Chondrocyte (in vitro differentiated cells): ENCODE measurements around the gene ARID3C. TPM values are rescaled to one million over a fixed set of nuclear protein-coding genes. Genes with fewer than 3 reads are reported as not detected.

ENCODE experiments used
- DNase-seq: peaks from one replicate; pipeline ENCODE4 v3.0.0; 2021; ENCODE audit warnings: mixed read lengths, low spot score
- H3K27ac Mint-ChIP-seq: one replicate; pipeline ENCODE4 v1.8.0; 2021; ENCODE audit warnings: mild to moderate bottlenecking, moderate library complexity, mixed read lengths; ENCODE audit not compliant: unreplicated experiment
- H3K27me3 Mint-ChIP-seq: 2 replicates; pipeline ENCODE4 v1.8.0; 2021; ENCODE audit warnings: low read depth, mixed read lengths
- H3K36me3 Mint-ChIP-seq: 2 replicates; pipeline ENCODE4 v1.8.0; 2021; ENCODE audit warnings: low read depth, mixed read lengths
- H3K4me1 Mint-ChIP-seq: 2 replicates; pipeline ENCODE4 v1.8.0; 2021; ENCODE audit warnings: low read depth, mild to moderate bottlenecking, mixed read lengths
- H3K4me3 Mint-ChIP-seq: one replicate; pipeline ENCODE4 v1.8.0; 2021; ENCODE audit warnings: mild to moderate bottlenecking, moderate library complexity, mixed read lengths; ENCODE audit not compliant: unreplicated experiment
- H3K9me3 Mint-ChIP-seq: 2 replicates; pipeline ENCODE4 v1.8.0; 2021; ENCODE audit warnings: low read depth, mixed read lengths
- total RNA-seq: library from RNA; stranded (reverse); gene quantifications from 3 replicates; pipeline ENCODE4 v1.2.1, GENCODE V29; 2021
- TF ChIP-seq, protein P1 (sequence below): fragments of 200-600 bp; sonication (generic); IDR thresholded peaks from 2 replicates; pipeline ENCODE4 v1.5.0; 2021; ENCODE audit warnings: antibody characterized with exemption, mild to moderate bottlenecking, moderate library complexity

Gene ARID3C
- total RNA-seq, 1 donor from 2014 or later: 0.20 TPM

DNA sequence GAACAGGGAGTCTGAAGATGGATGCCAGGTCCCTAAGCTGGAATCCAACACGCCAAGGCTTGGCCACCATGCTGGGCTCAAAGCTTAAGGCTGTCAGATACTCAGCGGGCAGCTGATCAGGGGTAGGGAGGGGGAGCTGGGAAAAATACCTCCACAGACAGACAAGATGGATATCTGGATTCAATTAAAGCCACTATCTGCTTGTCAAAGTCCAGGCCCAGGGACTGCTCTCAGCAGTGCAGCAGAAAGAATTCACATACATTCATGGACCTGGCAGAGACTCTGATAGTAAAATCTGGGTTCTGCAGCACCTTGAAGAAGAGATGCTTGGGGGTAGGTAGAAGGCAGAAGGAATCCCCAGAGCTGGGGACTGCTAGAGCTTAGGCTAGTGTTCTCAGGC is 13.7 kb downstream of the ARID3C start:
- TF ChIP-seq, protein P1, sequence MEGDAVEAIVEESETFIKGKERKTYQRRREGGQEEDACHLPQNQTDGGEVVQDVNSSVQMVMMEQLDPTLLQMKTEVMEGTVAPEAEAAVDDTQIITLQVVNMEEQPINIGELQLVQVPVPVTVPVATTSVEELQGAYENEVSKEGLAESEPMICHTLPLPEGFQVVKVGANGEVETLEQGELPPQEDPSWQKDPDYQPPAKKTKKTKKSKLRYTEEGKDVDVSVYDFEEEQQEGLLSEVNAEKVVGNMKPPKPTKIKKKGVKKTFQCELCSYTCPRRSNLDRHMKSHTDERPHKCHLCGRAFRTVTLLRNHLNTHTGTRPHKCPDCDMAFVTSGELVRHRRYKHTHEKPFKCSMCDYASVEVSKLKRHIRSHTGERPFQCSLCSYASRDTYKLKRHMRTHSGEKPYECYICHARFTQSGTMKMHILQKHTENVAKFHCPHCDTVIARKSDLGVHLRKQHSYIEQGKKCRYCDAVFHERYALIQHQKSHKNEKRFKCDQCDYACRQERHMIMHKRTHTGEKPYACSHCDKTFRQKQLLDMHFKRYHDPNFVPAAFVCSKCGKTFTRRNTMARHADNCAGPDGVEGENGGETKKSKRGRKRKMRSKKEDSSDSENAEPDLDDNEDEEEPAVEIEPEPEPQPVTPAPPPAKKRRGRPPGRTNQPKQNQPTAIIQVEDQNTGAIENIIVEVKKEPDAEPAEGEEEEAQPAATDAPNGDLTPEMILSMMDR: no peak
- Mint-ChIP-seq H3K27ac (no peak overlapping the region), H3K9me3 (no peaks in the 10 kb centered on the region), H3K36me3 (peaks cover 8% of the 10 kb centered on the region), H3K27me3 (no peaks in the 10 kb centered on the region), H3K4me1 (peaks cover 34% of the 10 kb centered on the region), H3K4me3 (no peak overlapping the region)
- no peak for DNase-seq

DNA sequence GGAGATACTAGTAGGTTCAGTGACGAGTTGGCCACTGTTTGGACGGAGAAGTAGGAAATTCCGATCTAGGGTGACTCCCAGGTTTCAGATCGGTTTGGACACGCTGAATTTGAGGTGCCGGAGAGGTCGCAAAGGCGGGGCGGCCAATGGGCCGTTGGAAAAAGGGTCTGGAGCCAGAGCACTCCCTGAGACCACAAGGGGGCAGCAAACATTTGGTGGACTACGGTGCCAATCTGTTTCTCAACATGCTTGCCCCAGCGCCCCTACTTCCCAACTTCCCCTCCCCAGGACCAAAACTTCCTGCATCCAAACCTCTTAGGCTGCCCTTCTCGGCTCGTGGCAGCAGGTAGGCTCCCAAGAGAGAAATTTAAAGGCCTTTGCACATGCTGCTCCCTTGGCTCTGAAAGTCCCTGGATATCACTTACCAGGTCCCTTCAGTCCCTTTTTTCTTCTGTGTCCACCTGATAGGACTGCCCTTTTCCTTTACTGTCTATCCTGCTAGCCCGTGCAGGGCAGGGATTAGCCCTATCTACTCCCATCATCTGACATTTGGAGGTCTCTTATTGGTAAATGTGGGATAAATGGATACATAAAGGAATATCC is 16.0 kb downstream of the ARID3C start:
- peaks cover 19% of the 10 kb centered on the region for H3K4me1 Mint-ChIP-seq
- DNase-seq: no peak
- H3K9me3 Mint-ChIP-seq: no peaks in the 10 kb centered on the region
- H3K27me3 Mint-ChIP-seq: no peaks in the 10 kb centered on the region
- TF ChIP-seq, protein P1: peak; percentile 92
- peaks cover 8% of the 10 kb centered on the region for H3K36me3 Mint-ChIP-seq
- peak overlapping the region; percentile 87 for H3K27ac Mint-ChIP-seq
- H3K4me3 Mint-ChIP-seq: peak overlapping the region; percentile 75

DNA sequence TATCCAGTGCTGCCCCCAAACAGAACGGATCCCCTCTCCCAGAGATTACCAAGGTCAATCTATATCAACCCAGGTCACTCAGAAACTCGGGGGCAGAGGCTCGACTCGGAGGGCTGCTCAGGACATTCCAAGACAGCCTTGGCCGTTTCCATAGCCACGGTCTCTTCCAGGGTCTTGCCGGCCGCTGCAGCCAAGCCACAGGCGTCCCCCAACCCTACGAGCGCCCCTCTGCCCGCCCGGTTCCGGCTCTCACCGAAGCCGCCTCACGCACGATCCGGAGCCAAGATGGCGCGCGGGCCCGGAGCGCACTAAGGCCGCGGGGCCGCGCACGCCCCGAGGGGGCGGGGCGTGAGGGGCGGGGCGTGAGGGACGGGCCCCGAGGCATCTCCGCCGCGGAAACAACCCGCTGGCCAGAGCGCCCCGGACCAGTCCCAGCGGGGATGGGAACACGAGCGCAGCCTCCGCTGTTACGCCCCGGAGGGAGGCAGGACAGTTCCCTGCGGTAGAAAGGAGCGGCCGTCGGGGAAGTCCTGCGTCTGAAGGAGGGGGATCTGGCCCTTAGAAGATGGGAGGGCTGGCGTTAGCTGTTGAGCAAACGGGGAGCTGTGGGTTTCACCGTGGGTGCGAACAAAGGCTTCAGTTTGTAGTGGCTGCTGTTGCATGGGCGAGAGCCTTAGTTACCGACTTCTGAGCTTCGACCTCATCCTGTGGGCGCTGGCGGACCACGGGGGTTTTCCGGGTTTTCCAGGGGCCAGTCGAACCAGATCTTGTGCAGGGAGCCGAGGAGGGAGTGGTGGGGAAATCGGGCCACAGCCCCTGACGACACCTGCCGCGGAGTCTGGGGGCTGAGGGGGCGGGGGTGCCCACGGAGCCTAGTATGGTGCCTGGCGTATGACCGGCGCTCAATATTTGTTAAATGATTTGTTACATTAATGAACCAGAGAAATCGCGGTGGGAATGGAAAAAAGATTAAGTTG is 16.8 kb downstream of the ARID3C start, which contains the start of gene RPP25L:
Gene RPP25L (minus strand): TSS at position 287 of the 977 bp plus-strand sequence. CDS start 801 bp downstream, outside the sequence.
- no peaks in the 10 kb centered on the region for H3K27me3 Mint-ChIP-seq
- peaks cover 19% of the 10 kb centered on the region for H3K4me1 Mint-ChIP-seq
- TF ChIP-seq, protein P1: no peak
- H3K4me3 Mint-ChIP-seq: peak within 1 kb of the TSS; percentile 75
- peaks cover 5% of the 10 kb centered on the region for H3K36me3 Mint-ChIP-seq
- no peaks in the 10 kb centered on the region for H3K9me3 Mint-ChIP-seq
- peak within 1 kb of the TSS; percentile 87 for H3K27ac Mint-ChIP-seq
- DNase-seq: no peak

DNA sequence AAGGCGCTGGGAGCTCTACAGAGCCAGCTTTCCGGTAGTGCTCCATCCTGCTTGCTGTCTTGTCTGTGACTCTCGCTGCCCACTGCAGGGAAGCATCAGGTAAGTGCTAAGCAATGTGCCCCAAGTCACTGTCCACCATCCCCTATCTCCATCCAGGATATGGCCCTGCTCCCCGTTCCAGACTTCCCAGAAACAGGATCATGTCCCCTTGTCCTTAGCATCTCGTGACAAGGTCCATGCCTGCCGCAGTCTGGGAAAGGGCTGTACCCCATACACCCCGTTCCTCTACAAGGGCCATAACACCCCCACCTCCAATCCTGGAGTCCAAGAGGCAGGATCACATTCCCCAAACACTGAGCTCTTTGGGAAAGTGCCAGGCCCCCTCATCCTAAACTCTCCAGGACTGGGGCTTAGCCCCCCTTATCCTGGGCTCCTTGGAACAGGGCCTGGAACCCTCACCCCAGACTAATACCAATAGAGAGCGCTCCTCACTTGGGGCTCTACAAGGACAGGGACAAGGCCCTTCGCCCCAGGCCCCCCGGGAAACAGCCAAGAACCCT is 17.5 kb downstream of the ARID3C start:
- no peaks in the 10 kb centered on the region for H3K9me3 Mint-ChIP-seq
- peaks cover 2% of the 10 kb centered on the region for H3K36me3 Mint-ChIP-seq
- H3K27me3 Mint-ChIP-seq: no peaks in the 10 kb centered on the region
- peak overlapping the region; percentile 58 for H3K27ac Mint-ChIP-seq
- H3K4me3 Mint-ChIP-seq: peak overlapping the region; percentile 75
- TF ChIP-seq, protein P1: no peak
- DNase-seq: no peak
- peaks cover 19% of the 10 kb centered on the region for H3K4me1 Mint-ChIP-seq
